GM18511 (cell line): Measurements from ENCODE around the gene MYO1C.
A peak's percentile ranks its signal among the peaks of the same experiment; 100 is the strongest.
"Not testable (repeated sequence)": the region's sequence is repeated elsewhere in the genome, so short reads cannot be mapped to it uniquely, and the experiment has no call there.

ENCODE experiments used
- ATAC-seq: cut with Tn5 transposase; IDR thresholded peaks from one replicate; pipeline ENCODE4 v1.9.1; 2021; ENCODE audit warnings: mild to moderate bottlenecking, moderate library complexity; ENCODE audit not compliant: unreplicated experiment

The MYO1C gene

DNA sequence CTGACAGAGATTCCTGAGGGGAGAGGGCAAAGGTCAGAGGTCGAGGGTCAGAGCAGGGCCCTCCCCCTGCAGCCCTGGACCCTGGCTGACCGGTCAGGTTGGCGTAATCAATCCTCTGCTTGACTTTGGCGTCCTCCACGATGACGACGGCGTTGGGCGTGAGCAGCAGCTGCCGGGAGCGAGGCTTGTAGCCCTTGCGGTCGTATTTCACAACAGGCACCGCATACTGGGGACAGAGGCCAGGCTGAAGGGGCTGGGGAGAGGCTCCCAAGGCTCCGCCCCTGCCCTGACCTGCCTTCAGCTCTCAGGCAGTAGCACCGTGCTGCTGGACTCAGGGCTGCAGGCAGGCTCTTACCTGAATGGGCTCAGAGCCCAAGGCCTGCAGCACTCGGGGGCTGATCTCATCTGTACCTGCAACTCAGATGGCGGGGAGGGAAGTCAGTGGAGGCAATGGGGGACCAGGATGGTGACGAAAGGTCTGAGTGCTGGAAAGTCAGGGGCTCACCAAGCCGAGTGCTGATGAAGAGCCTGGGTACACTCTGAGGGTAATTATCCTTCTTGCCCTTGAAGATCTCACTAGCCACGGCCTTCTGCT, 24.5 kb downstream of the MYO1C start:
- ATAC-seq = no peak

DNA sequence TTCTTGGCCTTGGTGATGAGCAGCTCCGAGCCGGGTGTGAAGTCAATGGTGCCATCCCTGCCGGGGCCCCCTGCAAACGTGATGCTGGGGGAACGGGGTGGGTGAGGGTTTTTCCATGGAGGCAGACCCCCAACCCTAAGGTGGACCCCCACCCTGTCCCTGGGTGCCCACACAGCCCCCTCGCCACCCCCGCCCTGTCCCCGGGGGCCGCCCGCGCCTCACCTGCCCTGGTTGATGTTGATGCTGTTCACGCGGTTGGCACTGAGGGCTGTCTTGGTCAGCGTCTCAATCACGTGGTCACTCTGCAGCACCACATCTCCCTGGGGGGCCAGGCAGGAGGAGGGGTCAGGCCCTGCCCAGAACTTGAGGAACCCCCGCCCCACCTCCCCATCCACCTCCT, 25.2 kb downstream of the MYO1C start:
- ATAC-seq = no peak

DNA sequence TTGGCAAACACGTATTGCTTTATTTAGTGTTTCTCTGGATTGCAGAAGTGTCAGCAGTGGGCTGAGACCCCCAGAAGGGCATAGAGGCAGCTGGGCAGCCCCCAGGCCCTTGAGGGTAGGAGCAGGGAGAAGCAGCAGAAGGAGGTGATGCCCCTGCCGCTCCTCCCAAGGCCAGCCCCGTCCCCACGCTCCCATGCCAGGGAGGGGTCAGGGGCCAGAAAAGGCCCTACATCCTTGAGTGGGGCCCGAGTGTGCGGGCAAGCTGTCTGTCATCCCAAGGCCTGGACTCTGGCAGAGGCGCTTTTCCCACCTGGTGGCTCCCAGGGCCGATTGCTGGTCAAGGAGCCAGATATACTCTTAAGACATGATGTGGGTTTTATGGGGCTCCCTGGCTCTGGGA, 28.3 kb downstream of the MYO1C start:
- no peak for ATAC-seq

DNA sequence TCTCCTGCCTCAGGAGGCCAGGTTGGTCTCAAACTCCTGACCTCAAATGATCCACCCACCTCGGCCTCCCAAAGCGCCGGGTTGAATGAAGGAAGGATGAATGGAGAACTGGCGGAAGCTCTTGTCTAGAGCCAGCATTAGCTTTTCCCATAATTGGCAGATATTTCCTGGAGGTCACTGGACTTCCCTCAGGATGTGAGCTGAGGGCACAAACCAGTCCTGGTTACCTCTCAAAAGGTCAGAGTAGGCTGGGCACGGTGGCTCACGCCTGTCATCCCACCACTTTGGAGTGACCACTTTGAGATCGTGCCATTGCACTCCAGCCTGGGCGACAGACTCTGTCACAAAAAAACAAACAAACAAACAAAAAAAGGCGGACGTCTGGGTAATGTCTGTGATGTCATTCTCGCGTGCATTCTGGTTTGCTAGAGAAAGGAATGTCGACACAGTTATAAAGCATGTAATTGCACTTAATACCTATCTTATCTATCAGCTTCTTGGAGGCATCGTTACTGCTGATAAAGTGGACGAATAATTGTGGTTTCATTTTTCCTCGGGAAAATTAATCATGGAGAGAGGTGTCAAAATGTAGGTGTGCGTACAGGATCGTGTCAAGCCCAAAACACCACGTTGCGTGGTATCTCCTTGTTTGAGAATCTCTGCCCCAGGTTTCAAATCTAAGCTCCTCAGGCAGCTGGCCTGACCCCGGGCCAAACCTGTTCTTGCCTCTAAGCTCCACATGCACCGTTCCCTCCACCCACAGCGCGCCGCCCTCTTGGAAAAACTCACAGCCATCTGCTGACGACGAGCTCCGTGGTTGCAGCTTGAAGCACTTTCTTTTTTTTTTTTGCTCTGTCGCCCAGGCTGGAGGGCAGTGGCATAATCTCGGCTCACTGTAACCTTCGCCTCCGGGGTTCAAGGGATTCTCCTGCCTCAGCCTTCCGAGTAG, 30.0 kb downstream of the MYO1C start:
- ATAC-seq = no peak

DNA sequence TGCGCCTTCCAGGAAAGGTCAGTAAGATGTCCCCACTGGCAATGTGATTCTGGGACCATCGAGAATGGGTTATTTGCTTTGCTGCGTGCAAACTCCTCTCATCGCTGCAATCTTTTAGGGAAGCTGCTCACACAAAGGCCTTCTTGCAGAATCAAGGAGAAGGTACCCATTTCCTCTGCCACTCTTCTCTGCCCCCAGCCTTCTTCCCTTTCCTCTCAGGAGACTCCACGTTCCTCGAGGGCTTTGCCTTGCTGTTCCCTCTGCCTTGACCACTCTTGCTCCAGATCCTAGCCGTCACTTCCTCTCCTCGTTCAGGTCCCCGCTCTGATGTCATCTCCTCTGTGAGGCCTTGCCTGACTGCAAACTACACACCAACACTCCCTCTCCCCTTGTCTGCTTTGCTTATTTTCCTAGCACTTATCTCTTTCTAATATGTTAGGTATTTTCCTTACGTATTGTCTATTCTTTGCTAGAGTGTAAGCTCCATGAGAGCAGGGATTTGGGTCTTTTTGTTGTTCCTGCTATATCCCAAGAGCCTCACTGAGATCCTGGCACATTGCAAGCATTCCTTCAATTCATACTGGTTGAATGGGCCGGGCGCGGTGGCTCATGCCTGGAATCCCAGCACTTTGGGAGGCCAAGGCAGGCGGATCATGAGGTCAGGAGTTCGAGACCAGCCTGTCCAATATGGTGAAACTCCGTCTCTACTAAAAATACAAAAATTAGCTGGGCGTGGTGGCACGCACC, 31.1 kb downstream of the MYO1C start:
- ATAC-seq = no peak

DNA sequence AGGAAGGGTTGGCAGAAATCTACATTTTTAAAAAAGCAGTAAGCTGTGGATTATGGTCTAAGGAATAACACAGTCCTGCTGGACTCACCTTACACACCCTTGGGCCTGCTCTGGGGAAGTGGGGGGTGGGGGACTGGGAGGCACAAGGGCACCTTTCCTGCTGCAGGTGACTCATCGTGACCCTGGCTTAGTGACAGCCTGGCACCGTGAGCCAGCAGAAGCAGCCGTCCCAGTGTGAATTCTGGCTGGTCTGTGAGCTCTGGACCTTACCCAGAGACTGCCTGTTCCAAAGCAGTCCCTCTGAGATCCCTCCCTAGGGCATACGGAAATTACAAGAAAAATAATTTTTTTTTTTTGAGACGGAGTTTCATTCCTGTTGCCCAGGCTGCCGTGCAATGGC, 32.3 kb downstream of the MYO1C start:
- no peak for ATAC-seq

DNA sequence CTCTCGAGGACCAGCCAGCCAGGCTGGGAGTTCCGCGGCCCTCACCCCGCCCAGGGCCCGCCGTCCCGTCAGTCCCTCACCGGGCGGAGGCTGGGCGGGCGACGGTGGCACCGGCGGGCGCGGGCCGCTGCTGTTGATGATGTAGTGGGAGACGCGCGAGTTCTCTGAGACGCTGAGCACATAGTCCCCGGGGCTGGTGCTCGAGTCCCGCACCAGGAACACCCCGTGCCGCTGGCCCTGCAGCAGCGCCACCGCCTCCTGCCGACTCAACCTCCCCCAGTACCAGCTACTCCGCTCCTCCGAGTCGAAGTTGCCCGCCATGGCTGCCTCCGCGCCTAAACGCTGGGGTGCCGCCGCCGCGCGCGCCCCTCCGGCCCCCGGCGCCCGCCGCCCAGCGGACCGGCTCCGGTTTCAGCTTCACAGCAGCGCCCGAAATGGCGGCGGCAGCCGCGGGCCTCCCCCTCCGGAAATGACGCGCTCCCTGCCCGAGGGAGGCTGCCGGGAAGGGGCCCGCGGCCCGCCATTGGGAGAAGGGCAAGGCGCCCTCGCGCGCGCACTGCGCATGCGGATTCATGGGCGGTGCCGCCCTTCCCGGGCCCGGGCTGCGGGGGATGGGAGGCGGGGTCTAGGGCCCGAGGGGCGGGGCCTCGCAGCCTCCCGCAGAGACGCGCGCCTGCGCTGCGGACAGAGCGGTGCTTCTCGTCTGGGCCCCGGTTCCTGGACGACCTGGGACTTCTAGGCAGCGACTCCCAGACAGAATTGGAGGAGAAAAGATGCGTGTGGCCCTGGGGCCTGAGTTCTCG, 36.5 kb downstream of the MYO1C start, which contains the start of gene CRK:
CRK (minus strand) TSS at position 436 of the 803 bp plus-strand sequence; CDS start at position 321, 115 bp downstream.
- peak; percentile 89 for ATAC-seq

DNA sequence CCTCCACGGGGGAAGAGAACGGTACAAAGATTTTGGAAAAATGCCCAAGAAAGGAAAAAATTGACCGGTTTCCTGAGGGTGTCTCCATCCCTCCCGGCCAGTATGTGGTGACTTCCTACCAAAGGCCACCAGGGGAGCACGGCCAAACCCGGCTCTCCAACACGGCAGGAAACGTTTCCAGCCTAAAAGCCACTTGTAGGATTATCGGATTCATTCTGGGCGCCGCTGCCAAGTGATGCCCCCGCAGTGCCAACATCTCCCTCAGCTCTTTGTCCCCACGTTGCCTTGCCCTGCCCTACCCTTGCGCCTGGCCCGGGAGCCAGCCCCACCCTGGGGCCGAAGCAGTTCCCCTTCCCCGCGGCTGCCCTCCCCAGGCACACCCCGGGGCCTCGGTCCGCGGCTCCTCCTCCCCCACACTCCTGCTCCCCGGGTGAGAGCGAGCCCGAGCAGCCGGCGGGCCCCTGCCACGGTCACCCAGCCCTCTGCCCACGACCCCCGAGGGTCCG, 37.1 kb downstream of the MYO1C start:
- ATAC-seq = peak; percentile 34

DNA sequence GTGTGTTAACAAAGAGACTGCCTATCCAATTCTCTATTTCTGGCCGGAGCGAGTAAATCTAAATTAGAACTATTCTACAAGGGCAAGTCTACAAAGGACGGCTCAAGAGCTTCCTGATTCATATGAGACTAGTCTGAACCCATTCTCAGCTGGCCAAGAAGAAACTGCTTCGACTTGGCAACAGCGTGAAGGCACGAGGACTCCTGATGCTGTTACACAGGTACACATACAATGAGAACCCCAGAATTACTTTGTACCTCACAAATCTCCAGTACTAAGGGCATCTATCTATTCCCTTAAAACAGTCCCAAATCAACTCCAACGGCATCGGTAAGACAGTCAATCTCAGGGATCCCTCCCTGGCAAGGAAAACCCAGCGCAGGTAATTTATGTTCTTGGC, 37.9 kb downstream of the MYO1C start:
- ATAC-seq = no peak

DNA sequence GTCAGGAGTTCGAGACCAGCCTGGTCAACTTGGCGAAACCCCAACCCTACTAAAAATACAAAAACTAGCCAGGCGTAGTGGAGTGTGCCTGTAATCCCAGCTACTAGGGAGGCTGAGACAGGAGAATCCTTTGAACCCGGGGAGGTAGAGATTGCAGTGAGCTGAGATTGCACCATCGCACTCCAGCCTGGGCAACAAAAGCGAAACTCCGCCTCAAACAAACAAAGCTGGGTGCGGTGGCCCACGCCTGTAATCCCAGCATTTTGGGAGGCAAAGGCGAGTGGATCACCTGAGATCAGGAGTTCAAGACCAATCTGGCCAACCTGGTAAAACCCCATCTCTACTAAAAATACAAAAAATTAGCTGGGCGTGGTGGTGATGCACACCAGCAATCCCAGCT, 38.8 kb downstream of the MYO1C start:
- ATAC-seq = not testable (repeated sequence)

DNA sequence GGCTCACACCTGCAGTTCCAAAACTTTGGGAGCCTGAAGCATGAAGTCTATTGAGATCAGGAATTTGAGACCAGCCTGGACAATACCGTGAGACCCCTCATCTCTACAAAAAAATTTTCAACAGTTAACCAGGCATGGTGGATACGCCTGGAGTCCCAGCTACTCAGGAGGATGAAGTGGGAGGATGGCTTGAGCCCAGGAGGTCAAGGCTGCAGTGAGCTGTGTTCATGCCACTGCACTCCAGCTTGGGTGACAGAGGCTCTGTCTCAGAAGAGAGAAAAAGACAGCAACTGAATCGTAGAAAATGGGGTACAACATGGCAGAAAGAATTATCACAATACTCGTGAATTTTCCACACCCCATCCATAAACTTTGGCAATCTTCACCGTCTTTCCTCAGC, 39.6 kb downstream of the MYO1C start:
- no peak for ATAC-seq

DNA sequence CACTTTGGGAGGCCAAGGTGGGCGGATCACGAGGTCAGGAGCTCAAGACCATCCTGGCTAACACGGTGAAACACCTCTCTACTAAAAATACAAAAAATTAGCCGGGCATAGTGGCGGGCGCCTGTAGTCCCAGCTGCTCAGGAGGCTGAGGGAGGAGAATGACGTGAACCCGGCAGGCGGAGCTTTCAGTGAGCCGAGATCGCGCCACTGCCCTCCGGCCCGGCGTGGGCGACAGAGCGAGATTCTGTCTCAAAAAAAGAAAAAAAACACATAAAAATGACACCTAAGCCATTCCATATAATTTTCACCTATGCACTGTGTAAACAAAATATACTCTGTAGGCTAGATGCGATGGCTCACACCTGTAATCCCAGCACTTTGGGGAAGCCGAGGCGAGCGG, 42.2 kb downstream of the MYO1C start:
- ATAC-seq = not testable (repeated sequence)

DNA sequence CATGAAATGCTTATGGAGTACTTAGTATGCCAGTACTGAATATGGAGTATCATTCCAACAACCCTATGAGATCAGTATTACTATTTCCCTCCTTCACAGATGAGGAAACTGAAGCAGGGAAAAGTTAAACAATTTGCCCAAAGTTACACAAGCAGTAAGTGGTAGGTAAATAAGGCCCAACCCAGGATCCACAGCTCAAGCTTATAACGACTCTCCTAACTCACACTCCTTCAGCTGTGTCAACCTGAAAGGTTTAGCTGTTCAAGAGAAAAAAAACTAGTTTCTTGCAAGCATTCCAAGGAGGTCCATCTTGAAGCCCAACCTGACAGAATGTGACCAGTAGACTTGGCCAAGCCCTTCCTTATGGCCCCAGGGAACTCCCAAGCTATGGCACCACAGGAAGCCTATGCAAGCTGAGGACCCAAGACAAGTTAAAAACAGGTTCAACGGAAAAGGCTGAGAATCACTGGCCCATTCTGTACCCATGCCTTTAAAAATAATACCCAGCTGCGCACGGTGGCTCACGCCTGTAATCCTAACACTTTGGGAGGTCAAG, 43.0 kb downstream of the MYO1C start:
- ATAC-seq = no peak

DNA sequence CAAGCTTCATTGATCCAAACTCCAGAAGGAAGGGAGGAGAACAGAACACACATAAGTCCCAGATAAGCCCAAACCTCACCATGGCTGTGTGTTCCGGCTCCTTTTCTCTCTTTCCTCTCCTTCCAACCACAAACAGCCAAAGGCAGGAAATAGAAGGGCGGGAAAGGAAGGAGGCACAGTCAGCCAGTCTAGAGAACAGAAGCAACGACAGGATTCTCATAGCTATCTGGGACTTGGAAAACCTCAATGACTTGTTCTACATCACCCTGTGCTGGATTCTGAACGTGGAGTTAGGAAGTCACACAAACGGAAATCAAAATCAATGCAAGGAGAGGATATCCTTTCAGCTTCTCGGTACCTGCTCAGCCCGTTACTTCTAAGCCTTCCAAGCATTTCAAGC, 45.4 kb downstream of the MYO1C start:
- ATAC-seq = no peak

DNA sequence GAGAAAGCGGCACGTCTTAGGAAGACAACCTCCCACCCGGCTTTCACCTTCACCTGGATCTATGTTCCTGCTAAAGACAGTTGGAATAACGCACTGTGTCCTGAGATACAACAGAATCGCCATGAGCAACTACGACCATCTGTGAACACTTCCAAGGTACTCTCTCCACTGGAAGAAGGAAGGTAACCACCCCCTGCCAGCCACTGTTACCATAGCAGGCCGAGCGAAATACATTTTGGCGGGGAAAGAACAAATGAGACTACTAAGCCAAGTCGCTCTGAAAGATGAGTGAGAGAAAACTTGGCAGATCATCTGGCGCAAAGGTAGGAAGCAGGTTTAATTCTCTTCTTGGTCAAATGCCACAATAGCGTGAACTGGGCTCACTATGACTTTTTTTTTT, 46.3 kb downstream of the MYO1C start:
- no peak for ATAC-seq

DNA sequence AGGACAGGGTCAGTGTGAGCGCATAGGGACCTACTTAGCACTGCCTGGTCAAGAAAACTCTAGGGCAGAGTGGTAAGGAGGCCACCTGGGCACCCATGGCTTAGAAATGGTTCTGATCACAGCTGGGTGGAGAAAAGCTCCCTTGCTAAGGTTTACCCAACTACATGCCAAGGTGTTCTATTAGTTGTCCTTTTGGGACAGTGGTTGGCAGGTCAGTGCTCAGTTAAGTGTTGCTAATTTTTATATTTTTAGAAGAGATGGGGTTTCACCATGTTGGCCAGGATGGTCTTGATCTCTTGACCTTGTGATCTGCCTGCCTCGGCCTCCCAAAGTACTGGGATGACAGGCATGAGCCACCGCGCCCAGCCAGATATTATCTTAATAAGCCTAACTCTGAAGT, 46.8 kb downstream of the MYO1C start:
- not testable (repeated sequence) for ATAC-seq

DNA sequence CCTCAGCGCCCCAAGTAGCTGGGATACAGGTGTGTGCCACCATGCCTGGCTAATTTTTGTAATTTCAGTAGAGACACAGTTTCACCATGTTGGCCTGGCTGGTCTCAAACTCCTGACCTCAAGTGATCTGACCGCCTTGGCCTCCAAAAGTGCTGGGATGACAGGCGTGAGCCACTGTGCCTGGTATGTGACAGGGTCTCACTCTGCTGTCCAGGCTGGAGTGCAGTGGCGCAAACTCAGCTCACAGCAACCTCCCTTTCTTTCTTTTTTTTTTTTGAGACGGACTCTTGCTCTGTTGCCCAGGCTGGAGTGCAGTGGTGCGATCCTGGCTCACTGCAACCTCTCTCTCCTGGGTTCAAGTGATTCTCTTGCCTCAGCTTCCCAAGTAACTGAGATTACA, 49.8 kb downstream of the MYO1C start:
- ATAC-seq = not testable (repeated sequence)

DNA sequence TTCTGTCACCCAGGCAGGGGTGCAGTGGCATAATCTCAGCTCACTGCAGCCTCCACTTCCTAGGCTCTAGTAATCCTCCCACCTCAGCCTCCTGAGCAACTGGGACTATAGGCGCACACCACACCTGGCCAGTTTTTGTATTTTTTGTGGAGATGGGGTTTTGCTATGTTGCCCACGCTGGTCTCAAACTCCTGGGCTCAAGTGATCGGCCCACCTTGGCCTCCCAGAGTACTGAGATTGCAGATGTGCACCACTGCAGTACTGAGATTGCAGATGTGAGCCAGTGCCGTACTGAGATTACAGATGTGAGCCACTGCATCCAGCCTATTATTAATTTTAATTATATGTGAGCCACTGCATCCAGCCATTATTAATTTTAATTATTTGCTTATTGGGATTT, 50.3 kb downstream of the MYO1C start:
- no peak for ATAC-seq

DNA sequence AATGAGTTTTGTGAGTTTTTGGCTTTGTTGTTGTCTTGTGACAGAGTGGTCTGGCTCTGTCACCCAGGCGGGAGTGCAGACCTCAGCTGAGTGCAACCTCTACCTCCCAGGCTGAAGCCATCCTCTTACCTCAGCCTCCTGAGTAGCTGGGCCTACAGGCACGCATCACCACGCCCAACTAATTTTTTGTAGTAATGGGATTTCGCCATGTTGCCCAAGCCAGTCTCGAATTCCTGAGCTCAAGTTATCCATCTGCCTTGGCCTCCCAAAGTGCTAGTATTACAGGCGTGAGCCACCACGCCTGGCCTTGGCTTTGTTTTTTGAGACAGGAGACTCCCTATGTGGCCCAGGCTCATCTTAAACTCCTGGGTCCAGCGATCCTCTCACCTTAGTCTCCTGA, 51.6 kb downstream of the MYO1C start:
- ATAC-seq = no peak

DNA sequence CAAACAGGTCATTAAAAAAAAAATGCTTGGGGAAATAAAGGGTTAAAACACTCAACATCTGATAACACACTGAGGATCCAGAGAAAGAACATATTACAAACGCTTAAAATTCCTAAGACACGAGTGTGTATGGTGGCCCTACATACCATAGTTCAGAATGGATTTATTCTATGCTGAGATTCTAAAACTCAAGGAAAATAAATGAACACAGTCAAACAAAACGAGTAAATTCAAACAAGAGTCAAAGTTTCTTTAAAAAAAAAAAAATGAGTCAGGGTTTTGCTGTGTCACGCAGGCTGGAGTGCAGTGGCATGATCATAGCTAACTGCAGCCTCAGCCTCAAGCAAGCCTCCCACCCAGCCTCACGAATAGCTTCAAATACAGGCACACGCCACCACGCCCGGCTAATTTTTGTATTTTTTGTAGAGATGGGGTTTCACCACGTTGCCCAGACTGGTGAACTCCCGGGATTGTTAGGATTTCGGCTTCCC, 53.8 kb downstream of the MYO1C start:
- no peak for ATAC-seq
